ENCODE data around the gene CCDC9. TPM values are rescaled to one million over a fixed set of nuclear protein-coding genes. Genes with fewer than 3 reads are reported as not detected.

CCDC9 gene
- total RNA-seq: 10.0 and 19.9 TPM in 2 replicates

- no peak for DNase-seq (ENCODE audit: extremely low read depth, low read depth, low spot score)
Observed at GRCh38 chr19:47255879-47256692, at the start of gene CCDC9. TSS of gene CCDC9 (plus strand) at chr19:47256525. CDS start at chr19:47258401, 1,876 bp downstream.

GRCh38 chr19:47209319-47210179 is 46.8 kb upstream of the CCDC9 start:
- DNase-seq (ENCODE audit: extremely low read depth, low read depth, low spot score): no peak

DNA sequence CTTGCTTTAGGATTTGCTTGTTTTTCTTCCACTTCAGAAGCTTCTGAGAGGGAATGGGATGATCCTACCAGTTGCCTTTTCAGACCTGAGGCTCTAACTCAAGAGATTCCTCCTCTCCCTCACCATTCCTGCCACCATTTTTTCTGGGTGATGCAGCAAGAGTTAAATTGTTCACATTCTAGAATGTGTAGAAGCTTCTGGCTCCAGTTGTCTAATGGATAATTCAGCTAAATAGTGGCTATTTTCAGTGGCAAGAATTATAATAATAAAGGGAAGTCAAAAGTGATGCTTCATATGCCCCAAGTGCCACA is 46.2 kb upstream of the CCDC9 start:
- no peak for DNase-seq (ENCODE audit: extremely low read depth, low read depth, low spot score)

GRCh38 chr19:47210689-47211316 is 45.5 kb upstream of the CCDC9 start:
- DNase-seq (ENCODE audit: extremely low read depth, low read depth, low spot score): no peak

DNA sequence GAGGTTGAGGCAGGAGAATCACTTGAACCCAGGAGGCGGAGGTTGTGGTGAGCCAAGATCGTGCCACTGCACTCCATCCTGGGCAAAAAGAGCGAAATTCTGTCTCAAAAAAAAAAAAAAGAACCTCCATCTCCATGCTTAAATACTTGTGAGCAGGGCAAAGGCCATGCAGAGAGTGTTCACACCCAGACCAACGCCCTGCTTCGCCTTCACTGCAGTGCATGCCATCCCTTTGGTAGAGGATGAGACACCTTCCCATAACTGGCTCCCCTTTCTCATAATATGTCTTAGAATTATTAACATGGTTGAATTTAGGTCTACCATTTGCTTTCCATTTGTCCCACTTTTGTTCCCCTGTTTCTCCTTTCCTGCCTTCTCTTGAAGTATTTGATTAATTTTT is 40.7 kb upstream of the CCDC9 start:
- DNase-seq (ENCODE audit: extremely low read depth, low read depth, low spot score): no peak

DNA sequence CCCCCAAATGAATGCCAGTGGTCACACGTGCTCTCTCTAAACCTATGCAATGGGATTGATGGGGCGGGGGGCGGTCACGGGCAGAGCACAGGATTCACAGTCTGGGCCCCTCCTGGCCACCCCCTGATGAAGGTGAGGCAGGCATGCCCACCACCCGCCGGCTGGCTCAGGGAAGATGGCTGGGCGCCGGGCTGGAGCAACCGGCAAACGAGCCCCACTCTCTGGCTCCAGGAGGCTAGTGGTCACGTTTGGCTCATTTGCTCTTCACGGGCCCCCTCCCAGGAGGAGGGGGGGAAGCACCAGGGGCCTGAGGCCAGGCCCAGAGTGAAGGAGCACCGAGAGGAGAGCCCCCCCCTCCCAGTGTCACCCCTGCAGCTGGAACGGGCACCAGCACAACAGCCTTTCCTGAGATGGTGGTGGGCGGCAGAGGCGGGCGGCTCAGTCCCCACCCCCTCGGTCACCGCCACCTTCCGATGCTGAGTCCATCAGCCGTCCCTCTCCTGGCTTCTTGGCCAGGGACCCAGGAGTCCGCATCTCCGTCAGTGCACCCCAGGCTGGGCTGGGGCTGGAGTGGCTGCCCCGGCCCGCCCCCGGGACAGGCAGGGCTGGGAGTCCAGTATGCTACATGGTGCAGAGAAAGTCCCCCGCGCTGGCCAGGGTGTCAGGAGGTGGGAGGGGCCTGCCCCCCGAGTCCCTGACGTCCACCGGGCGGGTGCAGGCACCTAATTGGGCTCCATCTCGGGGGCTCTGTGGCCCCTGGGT is 35.1 kb upstream of the CCDC9 start:
- no peak for DNase-seq (ENCODE audit: extremely low read depth, low read depth, low spot score)

DNA sequence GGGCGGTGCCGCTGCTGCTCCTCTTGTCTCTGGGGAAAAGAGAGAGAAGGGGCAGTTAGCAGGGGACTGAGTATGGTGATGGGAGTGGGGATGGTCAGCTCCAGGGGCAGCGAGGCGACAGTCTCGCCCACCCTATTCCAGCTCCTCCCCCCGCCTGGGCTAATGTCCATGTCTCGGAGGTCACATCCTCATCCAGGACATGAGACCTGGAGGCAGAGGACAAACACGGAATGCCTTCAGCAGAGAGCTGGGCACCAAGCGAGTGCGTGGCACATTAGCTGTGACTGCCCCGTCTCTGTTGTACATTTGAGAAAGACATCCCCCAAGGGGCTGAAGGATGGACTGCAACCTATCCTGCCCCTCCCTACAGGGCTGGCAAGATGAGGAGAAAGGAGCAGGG is 34.4 kb upstream of the CCDC9 start:
- DNase-seq (ENCODE audit: extremely low read depth, low read depth, low spot score): no peak

DNA sequence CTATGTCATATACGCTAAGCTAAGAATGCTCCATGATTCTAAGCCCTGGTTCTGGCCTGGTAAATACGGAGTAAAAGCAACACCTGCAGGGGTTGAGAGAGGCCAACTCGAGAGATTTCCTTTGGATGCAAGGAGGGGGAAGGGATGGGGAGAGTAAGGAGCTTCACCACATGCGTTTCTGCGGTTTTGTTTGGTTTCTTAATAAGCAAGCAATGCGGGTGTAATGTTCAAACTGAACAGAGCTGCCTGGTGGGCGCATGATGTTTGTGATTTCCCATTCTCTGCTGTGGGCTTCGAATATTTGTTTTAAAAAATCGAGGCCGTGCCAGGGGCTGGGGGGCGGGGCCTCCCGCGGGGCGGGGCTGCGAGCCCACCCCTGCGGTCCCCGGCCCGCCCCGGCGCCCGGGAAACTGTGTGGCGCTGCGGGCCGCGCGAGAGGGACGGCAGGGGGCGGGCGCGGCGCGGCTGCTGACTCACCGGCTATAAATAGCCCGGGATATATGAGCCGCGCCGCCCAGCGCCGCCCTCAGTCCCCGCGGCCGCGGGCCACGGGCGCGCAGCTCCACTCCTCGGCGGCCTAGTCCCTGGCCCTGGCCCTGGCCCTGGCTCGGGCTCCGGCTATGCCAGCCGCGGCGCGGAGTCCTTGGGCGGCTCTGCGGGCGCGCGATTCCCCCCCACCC is 30.4 kb upstream of the CCDC9 start:
- no peak for DNase-seq (ENCODE audit: extremely low read depth, low read depth, low spot score)

DNA sequence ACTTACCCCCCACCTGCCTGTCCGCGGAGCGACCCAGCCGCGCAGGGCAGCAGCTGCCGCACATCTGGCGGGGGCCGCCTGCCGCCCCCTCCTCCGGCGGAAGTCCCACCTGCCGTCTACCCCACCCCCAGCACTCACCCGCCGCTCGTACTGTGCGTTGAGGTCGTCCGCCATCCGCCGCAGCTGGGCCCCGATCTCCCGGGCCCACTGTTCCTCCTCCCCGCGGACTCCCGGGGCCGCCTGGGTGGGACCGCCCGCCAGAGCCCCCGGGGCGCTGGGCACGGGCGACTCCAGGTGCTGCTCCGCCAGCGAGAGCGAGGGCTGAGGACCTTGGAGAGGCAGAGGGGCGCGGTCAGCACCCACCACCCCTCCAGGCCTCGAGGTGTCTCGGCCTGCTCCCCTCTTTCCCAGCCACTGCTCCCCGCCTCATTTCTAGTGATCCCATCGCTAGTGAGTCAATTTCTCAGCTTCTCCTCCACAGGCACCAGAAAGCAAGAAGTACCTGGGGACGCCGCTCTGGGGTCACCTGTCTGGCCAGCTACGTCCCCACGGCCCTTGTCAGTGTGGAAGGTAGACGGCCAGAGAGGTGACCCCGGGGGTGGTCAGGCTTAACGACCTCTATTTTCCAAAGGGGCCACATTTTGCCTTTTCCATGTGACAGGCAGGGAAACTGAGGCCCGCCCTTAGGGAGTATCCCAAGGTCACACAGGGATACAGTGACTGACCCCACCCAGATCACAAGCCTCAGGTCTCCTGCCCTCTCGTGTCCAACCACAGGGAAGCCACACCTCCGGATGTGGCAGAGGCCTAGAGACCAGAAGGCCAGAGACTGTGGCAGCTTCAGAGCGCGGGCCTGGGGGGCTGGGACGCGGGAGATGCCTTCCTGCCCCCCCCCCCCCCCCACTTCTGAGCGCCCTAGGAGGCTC is 29.6 kb upstream of the CCDC9 start:
- no peak for DNase-seq (ENCODE audit: extremely low read depth, low read depth, low spot score)

DNA sequence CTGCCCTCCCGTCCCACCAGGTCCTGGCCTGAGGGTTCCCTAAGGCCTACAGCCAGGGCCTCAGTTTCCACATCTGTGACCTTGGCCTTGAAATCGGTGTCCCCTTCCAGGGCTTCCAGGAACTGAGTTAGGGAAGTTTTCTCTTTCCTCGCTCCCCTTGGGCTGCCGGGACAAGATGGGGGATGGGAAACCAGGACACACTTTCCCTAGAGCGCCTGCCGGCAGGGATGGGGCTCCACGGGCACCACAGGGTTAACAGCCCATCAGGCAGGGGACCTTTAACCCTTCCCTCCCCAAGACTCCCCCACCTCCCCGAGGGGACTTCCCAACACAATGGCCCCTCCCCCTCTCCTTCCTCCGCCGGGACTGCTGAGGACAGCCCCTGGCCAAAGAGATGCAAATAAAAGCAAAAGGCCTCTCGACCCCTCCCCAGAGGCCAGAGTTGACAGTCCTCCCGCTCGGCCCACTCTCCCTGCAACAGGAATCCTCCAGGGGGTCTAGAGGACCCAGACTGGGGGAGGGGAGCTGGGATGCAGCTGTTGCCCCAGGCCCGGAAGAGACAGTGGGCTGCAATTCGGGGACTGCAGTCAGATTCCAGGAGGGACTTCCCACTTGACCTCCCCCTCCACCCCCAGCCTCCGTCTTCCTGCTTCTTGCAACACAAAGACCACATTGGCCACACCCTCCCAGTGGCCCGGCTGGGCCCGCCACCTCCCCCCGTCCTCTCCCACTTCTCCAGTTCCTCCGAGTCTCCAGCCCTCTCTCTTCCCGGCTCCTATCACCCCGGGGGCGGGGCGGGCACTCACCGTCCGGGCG is 28.8 kb upstream of the CCDC9 start:
- no peak for DNase-seq (ENCODE audit: extremely low read depth, low read depth, low spot score)

DNA sequence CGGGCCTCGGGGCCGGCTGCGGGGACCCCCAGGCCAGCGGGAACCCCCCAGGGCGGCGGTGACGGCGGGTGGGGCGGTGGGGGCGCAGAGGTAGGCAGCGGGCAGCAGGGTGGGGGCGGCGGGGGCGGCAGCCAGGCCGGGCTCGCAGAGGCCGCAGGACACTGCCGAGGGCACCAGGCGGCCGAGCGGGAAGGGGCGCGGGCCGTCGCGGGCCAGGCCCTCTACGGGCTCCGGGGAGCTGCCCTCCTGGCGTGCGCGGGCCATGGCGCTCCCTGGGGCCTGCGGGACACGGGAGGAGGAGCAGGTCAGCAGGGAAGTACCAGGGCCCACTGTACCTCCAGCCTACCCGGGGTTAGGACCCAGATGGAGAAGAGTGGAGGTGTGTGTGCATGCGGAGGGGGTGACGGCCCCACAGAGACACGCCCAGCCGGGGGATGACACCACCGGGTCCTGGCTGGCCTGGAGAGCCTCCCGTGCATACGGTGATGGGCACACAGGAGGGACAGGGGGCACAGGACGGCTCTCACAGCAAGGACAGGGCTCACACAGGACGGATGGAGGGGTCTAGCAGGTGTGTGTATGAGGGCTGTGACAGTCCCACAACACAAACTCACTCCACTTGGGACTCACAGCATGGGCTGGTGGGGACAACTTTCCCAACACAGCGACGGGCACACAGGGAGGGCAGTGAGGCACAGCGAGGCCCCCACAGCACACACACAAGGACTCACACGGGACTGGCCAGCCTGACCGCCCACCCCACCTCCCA is 28.0 kb upstream of the CCDC9 start:
- no peak for DNase-seq (ENCODE audit: extremely low read depth, low read depth, low spot score)

DNA sequence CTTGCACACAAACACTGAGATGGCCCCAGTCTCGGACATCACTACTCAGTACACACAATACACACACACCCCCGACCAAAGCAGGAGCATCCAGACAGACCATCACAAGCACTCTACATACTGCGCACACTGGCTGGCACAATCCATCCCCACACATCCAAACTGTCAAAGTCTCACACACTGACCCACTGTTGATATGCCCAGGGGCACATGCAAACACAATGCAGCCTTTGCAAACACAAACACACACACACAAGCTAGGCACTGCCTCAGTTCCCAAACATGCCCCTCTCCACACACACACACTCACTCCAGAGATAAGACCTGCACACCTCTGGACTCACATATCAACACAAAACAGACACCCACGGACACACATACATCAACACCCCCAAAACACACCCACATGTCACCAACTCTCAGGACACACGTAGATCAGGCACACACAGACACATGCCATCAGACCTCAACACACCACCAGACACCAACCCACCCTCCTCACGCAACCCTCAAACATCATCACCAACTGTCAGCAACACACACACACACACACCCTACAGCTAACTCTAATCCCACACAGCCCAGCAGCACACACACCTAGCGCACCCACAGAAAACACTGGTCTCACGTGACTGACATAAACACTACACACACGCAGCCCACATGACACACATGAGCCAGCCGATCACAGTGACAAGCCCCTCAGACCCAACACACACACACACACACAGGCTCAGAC is 27.2 kb upstream of the CCDC9 start:
- no peak for DNase-seq (ENCODE audit: extremely low read depth, low read depth, low spot score)

GRCh38 chr19:47229676-47230053 is 26.7 kb upstream of the CCDC9 start:
- DNase-seq (ENCODE audit: extremely low read depth, low read depth, low spot score): no peak

GRCh38 chr19:47230054-47230920 is 26.0 kb upstream of the CCDC9 start:
- no peak for DNase-seq (ENCODE audit: extremely low read depth, low read depth, low spot score)

- DNase-seq (ENCODE audit: extremely low read depth, low read depth, low spot score): no peak
Observed at GRCh38 chr19:47230921-47231214, 25.5 kb upstream of the CCDC9 start, which contains the start of gene BBC3. TSS of gene BBC3 (minus strand) at chr19:47231199. CDS start at chr19:47228431, 2,768 bp downstream.

All from glomerular endothelial cell (primary cell).